Endometrial microvascular endothelial cells (primary cell): Measurements from ENCODE around the gene ABCG1. TPM values are rescaled to one million over a fixed set of nuclear protein-coding genes. Genes with fewer than 3 reads are reported as not detected.

Experiments
- in situ Hi-C: cut with HindIII; loops from 2 replicates; pipeline ENCODE4 v1.10.0; 2017; ENCODE audit warnings: low sequenced_read_pairs, low pct_unique_long_range_greater_than_20kb; ENCODE audit errors: inconsistent ontology term
- total RNA-seq: library from RNA; depleted of rRNA; stranded (reverse); fragments of >200 nt; gene quantifications from one replicate; pipeline ENCODE4 v1.2.3, GENCODE V29; 2015; ENCODE audit errors: inconsistent ontology term

ABCG1 gene
- total RNA-seq, 1 donor from 2014 or later, result 6.0 TPM

GRCh38 chr21:42294273-42294880 is 75.4 kb downstream of the ABCG1 start:
- in situ Hi-C loops, result no loop called here

- in situ Hi-C loops, result no loop called here
These were observed 76.9 kb downstream of the ABCG1 start for GRCh38 chr21:42295845-42296244.

DNA sequence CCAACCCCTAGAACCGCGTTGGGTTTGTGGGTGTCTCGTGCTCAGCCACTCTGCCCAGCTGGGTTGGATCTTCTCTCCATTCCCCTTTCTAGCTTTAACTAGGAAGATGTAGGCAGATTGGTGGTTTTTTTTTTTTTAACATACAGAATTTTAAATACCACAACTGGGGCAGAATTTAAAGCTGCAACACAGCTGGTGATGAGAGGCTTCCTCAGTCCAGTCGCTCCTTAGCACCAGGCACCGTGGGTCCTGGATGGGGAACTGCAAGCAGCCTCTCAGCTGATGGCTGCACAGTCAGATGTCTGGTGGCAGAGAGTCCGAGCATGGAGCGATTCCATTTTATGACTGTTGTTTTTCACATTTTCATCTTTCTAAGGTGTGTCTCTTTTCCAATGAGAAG is 77.6 kb downstream of the ABCG1 start:
- in situ Hi-C loops, result no loop called here

DNA sequence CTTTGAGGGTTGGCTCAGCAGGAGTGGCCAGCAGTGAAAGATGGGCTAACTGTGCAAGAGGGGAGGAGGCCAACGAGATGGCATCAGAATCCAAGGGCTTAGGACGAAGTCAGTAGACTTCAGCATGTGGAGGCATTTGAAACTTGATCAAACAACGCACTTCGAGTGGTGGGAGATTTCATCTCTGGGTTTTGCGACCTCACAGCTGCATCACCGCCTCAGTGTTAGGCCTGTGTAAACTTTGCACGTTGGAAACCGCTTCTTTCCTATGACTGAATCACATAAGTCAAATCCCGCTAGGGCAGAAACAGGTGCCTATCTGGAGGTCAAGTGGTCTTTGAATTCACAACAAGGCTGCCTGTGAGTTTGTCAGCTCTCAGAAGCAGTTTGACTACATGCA is 78.4 kb downstream of the ABCG1 start:
- in situ Hi-C loops, result no loop called here

GRCh38 chr21:42298237-42298636 is 79.3 kb downstream of the ABCG1 start:
- in situ Hi-C loops, result no loop called here

- in situ Hi-C loops, result no loop called here
These were observed 79.7 kb downstream of the ABCG1 start for GRCh38 chr21:42298657-42299056.

GRCh38 chr21:42299324-42300044 is 80.5 kb downstream of the ABCG1 start:
- in situ Hi-C loops, result no loop called here

DNA sequence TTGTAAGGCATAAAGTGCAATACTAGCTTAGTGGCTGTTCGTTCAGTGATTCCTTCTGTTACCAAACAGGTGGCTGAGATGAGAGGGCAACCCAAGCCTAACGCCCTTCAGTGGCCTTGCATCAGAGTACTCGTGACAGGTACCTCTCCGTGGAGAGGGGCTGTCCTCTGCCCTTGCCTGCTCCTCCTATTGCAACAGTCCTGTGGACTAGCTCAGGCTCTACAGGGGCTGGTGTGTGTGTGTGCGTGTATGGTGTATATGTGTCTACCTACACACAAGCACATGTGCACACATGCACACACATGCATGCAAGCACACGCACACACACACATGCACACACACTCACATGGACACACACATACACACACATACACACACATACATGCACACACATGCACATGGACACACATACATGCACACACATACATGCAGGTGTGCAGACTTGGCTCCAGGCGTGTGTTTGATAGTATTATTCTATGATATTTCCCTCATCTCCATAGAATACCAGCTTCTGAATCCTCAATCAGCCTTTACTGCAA is 81.2 kb downstream of the ABCG1 start:
- in situ Hi-C loops, result no loop called here

- in situ Hi-C loops, result no loop called here
These were observed 82.0 kb downstream of the ABCG1 start for GRCh38 chr21:42300956-42301355.

DNA sequence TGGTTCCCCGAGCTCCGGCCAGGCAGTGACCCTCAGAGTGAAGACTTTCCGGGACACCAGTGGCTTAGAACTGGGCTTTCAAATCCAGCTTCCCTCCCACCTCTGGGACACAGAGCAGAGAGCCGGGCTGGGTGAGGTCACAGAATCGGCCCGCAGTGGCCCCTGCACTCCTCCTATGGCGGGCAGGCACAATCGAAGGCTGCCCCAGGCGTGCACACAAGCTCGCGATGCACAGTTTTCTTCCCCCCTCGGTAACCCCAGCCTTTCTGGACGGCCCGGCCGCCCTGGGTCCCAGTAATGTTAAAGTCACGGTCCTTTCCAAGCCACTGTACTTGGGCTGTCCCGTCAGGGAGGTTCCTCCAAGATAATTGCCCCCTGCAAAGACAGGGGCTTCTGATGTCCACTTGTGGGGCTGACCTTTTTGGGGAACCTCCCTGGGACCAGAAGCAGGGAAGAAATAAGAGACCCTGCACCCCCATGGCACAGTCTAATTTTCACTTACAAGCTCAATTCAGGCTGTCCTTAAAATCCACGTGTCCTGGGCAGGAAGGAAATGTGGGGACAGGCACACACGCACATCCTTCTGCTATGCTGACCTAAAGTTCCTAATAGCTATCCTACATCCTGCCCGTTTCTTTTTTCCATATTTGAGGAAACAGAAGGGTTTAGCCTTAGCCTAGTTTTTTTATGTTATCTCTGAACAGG is 82.6 kb downstream of the ABCG1 start:
- in situ Hi-C loops, result no loop called here

DNA sequence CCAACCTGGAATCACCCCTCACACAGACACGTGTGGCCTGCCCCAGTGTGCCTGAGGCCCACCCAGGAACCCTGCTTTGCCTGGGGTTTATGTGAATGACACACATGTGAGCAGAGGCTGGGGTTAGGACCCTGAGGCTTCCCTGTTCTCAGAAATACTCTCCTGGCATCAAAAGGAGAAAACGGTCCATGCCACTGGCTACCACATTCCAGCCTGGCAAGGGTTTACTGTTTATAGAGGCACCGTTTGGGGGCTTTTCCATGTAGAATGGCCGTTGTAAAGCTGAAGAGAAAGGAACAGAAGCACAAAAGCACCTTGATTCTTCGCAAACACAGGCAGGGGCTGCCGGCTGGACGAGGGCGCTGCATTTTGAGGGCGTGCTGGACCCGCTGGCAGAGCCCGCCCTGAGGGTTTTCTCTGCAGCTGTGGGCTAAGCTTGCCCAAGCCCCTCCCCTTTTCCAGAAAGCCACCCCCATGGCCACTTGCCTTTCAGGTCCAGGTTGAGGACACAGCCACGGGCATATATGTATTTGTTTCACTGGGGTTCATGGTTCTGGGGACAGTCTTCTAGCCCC is 83.2 kb downstream of the ABCG1 start:
- in situ Hi-C loops, result no loop called here

GRCh38 chr21:42302794-42303193 is 83.9 kb downstream of the ABCG1 start:
- in situ Hi-C loops, result no loop called here

- in situ Hi-C loops, result no loop called here
These were observed 84.5 kb downstream of the ABCG1 start for GRCh38 chr21:42303443-42303842.

GRCh38 chr21:42304556-42305454 is 85.9 kb downstream of the ABCG1 start:
- in situ Hi-C loops, result no loop called here

- in situ Hi-C loops, result no loop called here
These were observed 86.8 kb downstream of the ABCG1 start for GRCh38 chr21:42305707-42306147.

- in situ Hi-C loops, result no loop called here
These were observed 87.6 kb downstream of the ABCG1 start for GRCh38 chr21:42306366-42307035.

DNA sequence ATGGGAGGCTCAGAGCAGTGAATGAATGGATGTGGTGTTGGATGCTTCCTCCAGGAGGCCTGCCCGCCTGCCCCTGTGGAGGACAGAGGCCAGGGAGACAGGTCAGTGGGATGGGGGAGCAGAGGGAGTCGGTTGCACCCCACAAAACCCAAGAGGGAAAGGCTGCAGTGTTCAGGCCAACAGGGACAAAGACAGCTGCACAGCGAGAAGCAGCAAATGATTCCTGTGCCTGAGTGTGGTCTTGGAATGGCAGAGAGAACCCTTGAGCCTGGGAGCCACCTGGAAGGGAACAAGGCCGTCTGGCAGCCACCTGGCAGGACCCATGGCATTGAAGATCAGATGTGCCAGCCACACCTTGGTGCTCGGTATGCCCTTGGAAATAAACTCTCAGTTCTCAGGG is 88.2 kb downstream of the ABCG1 start:
- in situ Hi-C loops, result no loop called here
